ENCODE results near the gene C1QL1.

C1QL1 gene

GRCh38 chr17:44928136-44928535 lies 40.0 kb downstream of the C1QL1 start:
- no peak for DNase-seq

- DNase-seq, result no peak
These were observed 40.4 kb downstream of the C1QL1 start for GRCh38 chr17:44927696-44928095.

- DNase-seq, result no peak
These were observed 41.1 kb downstream of the C1QL1 start for GRCh38 chr17:44926821-44927525.

- no peak for DNase-seq
These were observed 42.1 kb downstream of the C1QL1 start for GRCh38 chr17:44925731-44926697.

GRCh38 chr17:44924107-44924544 lies 44.0 kb downstream of the C1QL1 start:
- DNase-seq, result peak; percentile 44

GRCh38 chr17:44922746-44923470 lies 45.2 kb downstream of the C1QL1 start:
- DNase-seq, result no peak

- DNase-seq, result no peak
These were observed 46.0 kb downstream of the C1QL1 start for GRCh38 chr17:44922136-44922535.

GRCh38 chr17:44921122-44921882 lies 46.8 kb downstream of the C1QL1 start:
- DNase-seq, result no peak

- DNase-seq, result no peak
These were observed 47.5 kb downstream of the C1QL1 start for GRCh38 chr17:44920565-44920940.

- peak; percentile 82 for DNase-seq
These were observed 48.1 kb downstream of the C1QL1 start for GRCh38 chr17:44919885-44920564.

DNA sequence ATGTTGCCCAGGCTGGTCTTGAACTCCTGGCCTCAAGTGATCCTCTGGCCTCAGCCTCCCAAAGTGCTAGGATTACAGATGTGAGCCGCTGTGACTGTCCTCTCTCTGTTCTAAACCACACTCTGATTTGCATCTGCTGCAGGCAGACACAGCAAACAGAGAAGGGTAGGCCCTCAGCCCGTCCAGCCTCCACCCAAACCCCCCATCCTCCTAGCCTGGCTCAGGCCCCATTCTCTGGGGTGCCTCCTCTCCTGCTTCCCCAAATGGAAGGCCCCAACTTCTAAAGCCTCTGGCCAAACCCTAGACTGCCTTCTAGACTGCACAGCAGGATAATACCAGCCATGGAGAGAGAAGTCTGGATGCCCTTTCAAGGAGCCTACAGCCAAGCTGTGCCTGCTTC lies 48.7 kb downstream of the C1QL1 start:
- no peak for DNase-seq

GRCh38 chr17:44918006-44918405 lies 50.1 kb downstream of the C1QL1 start:
- no peak for DNase-seq

DNA sequence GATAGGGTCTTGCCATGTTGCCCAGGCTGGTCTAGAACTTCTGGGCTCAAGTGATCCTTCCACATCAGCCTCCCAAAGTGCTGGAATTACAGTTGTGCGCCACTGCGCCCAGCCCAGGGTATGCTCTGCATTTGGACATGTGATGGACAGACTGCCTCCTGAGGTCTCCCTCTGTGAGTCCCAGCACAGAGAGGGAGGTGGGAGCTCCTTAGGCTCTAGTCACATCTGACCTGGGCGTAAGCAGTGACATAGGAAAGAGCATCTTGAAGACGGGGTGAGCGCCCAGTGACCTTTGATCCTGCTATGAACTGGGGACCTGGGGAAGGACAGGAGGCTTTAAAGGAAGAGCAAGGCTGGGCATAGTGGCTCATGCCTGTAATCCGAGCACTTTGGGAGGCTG lies 50.6 kb downstream of the C1QL1 start:
- DNase-seq, result no peak

DNA sequence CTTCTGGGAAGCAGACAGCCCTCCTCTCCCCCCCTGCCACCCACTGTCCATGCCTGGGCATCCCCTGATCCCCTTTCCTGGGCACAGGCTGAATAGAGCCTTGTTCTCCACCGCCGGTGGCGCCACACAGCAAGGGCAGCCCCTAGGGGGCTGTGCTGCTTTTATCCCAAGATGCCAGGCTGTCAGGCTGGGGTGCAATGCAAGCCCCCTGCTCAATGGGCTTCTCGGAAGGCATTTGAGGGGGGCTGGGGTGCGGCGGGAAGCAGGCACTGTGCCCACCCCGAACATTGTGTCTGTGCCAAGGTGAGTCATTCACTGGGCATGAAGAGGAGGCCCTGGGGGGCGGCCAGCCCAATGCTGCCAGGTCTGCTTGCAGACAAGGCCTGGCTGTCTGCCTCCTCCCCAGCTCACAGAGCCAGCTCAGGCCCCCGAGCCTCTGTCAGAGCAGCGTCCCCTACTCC lies 51.3 kb downstream of the C1QL1 start:
- no peak for DNase-seq

- DNase-seq, result no peak
These were observed 52.0 kb downstream of the C1QL1 start for GRCh38 chr17:44915862-44916780.

DNA sequence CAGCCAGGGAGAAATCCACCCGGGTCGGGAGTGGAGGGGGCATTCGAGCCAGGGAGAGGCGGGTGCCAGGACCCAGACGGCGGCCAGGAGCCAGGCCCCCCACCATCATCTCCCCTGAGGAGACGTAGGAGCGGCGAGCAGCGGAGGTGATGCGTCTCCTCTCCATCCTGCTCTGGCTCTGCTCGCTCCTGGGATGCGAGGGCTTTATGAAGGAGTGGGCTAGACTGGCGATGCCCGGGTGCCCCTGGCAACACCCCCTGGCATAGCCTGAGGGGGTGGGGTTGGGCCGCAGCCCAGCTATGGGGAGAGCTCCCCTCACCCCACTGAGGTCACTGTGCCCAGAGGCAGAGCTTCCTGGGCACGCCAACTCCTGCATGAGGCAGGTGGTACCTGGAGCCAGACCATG lies 52.8 kb downstream of the C1QL1 start, which contains the start of gene GFAP:
GFAP (minus strand) TSS at position 180 of the 406 bp plus-strand sequence; CDS start at position 166, 14 bp downstream.
- no peak for DNase-seq

GRCh38 chr17:44914698-44915271 lies 53.3 kb downstream of the C1QL1 start:
- DNase-seq, result no peak

DNA sequence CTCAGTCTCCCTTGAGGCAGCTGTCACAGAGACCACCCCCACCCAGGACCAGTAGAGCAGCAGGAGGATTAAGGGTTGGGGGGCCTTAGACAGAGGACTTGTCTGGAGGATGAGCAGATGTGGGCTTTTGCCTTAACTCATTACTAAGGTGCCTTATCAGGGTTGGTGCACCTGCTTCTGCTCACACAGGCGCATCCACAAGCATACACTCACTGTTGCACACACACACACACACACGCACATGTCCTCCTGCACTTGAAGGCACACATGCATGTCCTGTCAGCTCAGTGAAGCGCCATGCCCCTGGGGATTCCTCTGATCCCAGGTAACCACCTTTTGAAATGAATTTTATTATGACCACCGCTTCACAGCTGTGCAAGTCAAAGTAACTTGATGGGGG lies 54.0 kb downstream of the C1QL1 start:
- DNase-seq, result no peak

DNA sequence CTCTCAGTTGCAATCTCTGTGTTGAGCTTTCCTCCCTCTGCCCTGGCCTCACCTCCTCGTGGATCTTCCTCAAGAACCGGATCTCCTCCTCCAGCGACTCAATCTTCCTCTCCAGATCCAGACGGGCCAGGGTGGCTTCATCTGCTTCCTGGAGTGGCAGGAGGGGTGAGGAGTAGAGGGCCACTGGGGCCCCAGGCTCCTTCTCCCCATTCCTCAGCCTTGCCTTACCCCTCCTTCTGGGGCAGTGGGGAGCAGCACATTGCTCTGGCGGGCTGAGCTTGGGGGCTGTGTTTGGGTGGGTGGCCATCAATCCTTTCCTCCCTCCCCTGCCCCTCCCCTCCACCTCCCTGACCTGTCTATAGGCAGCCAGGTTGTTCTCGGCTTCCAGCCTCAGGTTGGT lies 54.4 kb downstream of the C1QL1 start:
- no peak for DNase-seq

All from NCI-H510A treated with DMSO at 0.1 percent for 48 hours (cell line).